Mammary epithelial cell (primary cell): Measurements from ENCODE around the gene DXO.

Experiments
- CTCF ChIP-seq, 2 donors: IDR thresholded peaks in 1 of 2; conservative IDR thresholded peaks in 1 of 2; 2 replicates each; pipeline ENCODE4 v1.5.1; 2011 to 2012; ENCODE audit warnings: inconsistent platforms in 2 of 2, low read length in 2 of 2, mild to moderate bottlenecking in 2 of 2, control low read depth in 1 of 2, low read depth in 1 of 2; ENCODE audit not compliant: insufficient read depth in 1 of 2; ENCODE audit errors: extremely low read depth in 1 of 2
- EZH2 ChIP-seq: IDR thresholded peaks from 2 replicates; pipeline ENCODE4 v1.6.1; 2012; ENCODE audit warnings: low read length, inconsistent platforms, borderline replicate concordance

- no peak for TF ChIP-seq CTCF (conservative IDR thresholded peaks at IDR 0.05 in 1 of 2, IDR thresholded peaks at IDR 0.05 in 1 of 2; ENCODE audit: extremely low read depth in 1 of 2, insufficient read depth in 1 of 2, low read depth in 1 of 2, low read length in 2 of 2)
- no peak for TF ChIP-seq EZH2
Measured at GRCh38 chr6:31969712-31970603, 2.0 kb downstream of the DXO start.
